Hepatocyte (in vitro differentiated cells): ENCODE results near the gene ERC2. TPM values are rescaled to one million over a fixed set of nuclear protein-coding genes. Genes with fewer than 3 reads are reported as not detected.

Experiments used
- DNase-seq: peaks from one replicate; pipeline ENCODE4 v3.0.0-alpha.2; 2016; ENCODE audit warnings: low spot score
- H2AFZ ChIP-seq: fragments of 200-600 bp; sonication (generic); 2 replicates; pipeline ENCODE4 v1.6.0; 2016; ENCODE audit warnings: antibody characterized with exemption, mild to moderate bottlenecking
- H3K27ac ChIP-seq: fragments of 200-600 bp; sonication (generic); 2 replicates; pipeline ENCODE4 v1.5.1; 2016; ENCODE audit warnings: mild to moderate bottlenecking
- H3K27me3 ChIP-seq: fragments of 200-600 bp; sonication (generic); 2 replicates; pipeline ENCODE4 v1.6.1; 2016
- H3K36me3 ChIP-seq: fragments of 200-600 bp; sonication (generic); replicated peaks from 2 replicates; pipeline ENCODE4 v1.5.1; 2016; ENCODE audit warnings: low read depth; ENCODE audit not compliant: insufficient read depth
- H3K4me1 ChIP-seq: fragments of 200-600 bp; sonication (generic); 2 replicates; pipeline ENCODE4 v1.5.1; 2016; ENCODE audit warnings: mild to moderate bottlenecking, moderate library complexity; ENCODE audit not compliant: insufficient read depth
- H3K4me2 ChIP-seq: fragments of 200-600 bp; sonication (generic); 2 replicates; pipeline ENCODE4 v1.6.0; 2016
- H3K4me3 ChIP-seq: fragments of 200-600 bp; sonication (generic); 2 replicates; pipeline ENCODE4 v1.5.1; 2016; ENCODE audit warnings: mild to moderate bottlenecking
- H3K79me2 ChIP-seq: fragments of 200-600 bp; sonication (generic); 2 replicates; pipeline ENCODE4 v1.6.0; 2017; ENCODE audit warnings: mild to moderate bottlenecking
- H3K9me2 ChIP-seq: fragments of 200-600 bp; sonication (generic); replicated peaks from 2 replicates; pipeline ENCODE4 v1.6.0; 2017; ENCODE audit warnings: mild to moderate bottlenecking; ENCODE audit not compliant: insufficient read depth
- H3K9me3 ChIP-seq: fragments of 200-600 bp; sonication (generic); 2 replicates; pipeline ENCODE4 v1.5.1; 2016; ENCODE audit warnings: low read depth, mild to moderate bottlenecking
- H4K20me1 ChIP-seq: fragments of 200-600 bp; sonication (generic); 2 replicates; pipeline ENCODE4 v1.6.0; 2016; ENCODE audit warnings: mild to moderate bottlenecking; ENCODE audit not compliant: insufficient read depth, poor library complexity, severe bottlenecking
- CTCF ChIP-seq: fragments of 200-600 bp; sonication (generic); IDR thresholded peaks from 2 replicates; pipeline ENCODE4 v1.5.1; 2016; ENCODE audit warnings: antibody characterized with exemption, mild to moderate bottlenecking; ENCODE audit not compliant: poor library complexity
- EZH2 ChIP-seq: fragments of 200-600 bp; sonication (generic); IDR thresholded peaks from 2 replicates; pipeline ENCODE4 v1.6.1; 2016; ENCODE audit warnings: antibody characterized with exemption, mild to moderate bottlenecking, borderline replicate concordance
- EZH2phosphoT487 ChIP-seq: fragments of 200-600 bp; sonication (generic); IDR thresholded peaks from one replicate; pipeline ENCODE4 v1.6.1; 2018; ENCODE audit warnings: antibody characterized with exemption, mild to moderate bottlenecking, low read depth, moderate library complexity; ENCODE audit not compliant: unreplicated experiment, severe bottlenecking
- WGBS: methylation state at CpG from one replicate; pipeline ENCODE4 v1.1.6; 2016; ENCODE audit warnings: low lambda C conversion rate; ENCODE audit errors: missing lambda C conversion rate; 5-methylcytosine and 5-hydroxymethylcytosine counted together
- polyA plus RNA-seq: library from polyadenylated mRNA; unstranded; fragments of >200 nt; fragmentation: Nextera tagmentation; extraction: Ambion mirVana; gene quantifications from 2 replicates; pipeline ENCODE4 v1.2.1, GENCODE V29; 2016
- total RNA-seq: library from RNA; depleted of rRNA; stranded (reverse); fragments of >200 nt; gene quantifications from 2 replicates; pipeline ENCODE4 v1.2.3, GENCODE V29; 2014

The ERC2 gene
- total and polyA plus RNA-seq, 2 experiments from 2014 or later = 1.2 to 5.3 TPM

- Histone ChIP-seq H3K27ac (peak overlapping the region; percentile 71), H3K4me3 (no peak overlapping the region), H4K20me1 (no peaks in the 10 kb centered on the region), H3K9me3 (no peaks in the 10 kb centered on the region), H3K36me3 (no peaks in the 10 kb centered on the region), H3K27me3 (no peaks in the 10 kb centered on the region), H3K79me2 (no peaks in the 10 kb centered on the region), H3K4me1 (no peaks in the 10 kb centered on the region), H2AFZ (no peak overlapping the region), H3K9me2 (no peaks in the 10 kb centered on the region), H3K4me2 (no peak overlapping the region)
- no peak for TF ChIP-seq EZH2
- TF ChIP-seq EZH2phosphoT487 = no peak
- TF ChIP-seq CTCF = no peak
- WGBS = 73% methylated on average over 10 of the region's 10 CpGs
- DNase-seq = no peak
Observed at GRCh38 chr3:56087451-56088053, 380.7 kb downstream of the ERC2 start.

- no peaks in the 10 kb centered on the region for H3K4me1 ChIP-seq
- WGBS = 76% methylated on average over 1 of the region's 1 CpG
- TF ChIP-seq EZH2phosphoT487 = no peak
- no peak for TF ChIP-seq EZH2
- TF ChIP-seq CTCF = no peak
Observed at GRCh38 chr3:56086355-56086754, 381.9 kb downstream of the ERC2 start.

GRCh38 chr3:56081246-56081645 is 387.0 kb downstream of the ERC2 start:
- TF ChIP-seq EZH2 = no peak
- TF ChIP-seq EZH2phosphoT487 = no peak
- TF ChIP-seq CTCF = no peak
- no peaks in the 10 kb centered on the region for H3K36me3 ChIP-seq
- 94% methylated on average over 2 of the region's 2 CpGs for WGBS

More at GRCh38 chr3:56086355-56086754, 381.9 kb downstream of the ERC2 start:
- H4K20me1 ChIP-seq = no peaks in the 10 kb centered on the region
- H2AFZ ChIP-seq = no peak overlapping the region
- H3K4me3 ChIP-seq = no peak overlapping the region
- H3K9me2 ChIP-seq = no peaks in the 10 kb centered on the region
- H3K4me2 ChIP-seq = no peak overlapping the region
- H3K27ac ChIP-seq = peak overlapping the region; percentile 71
- no peak for DNase-seq
- no peaks in the 10 kb centered on the region for H3K79me2 ChIP-seq
- no peaks in the 10 kb centered on the region for H3K9me3 ChIP-seq
- H3K36me3 ChIP-seq = no peaks in the 10 kb centered on the region
- H3K27me3 ChIP-seq = no peaks in the 10 kb centered on the region

More at GRCh38 chr3:56081246-56081645, 387.0 kb downstream of the ERC2 start:
- Histone ChIP-seq H3K79me2 (no peaks in the 10 kb centered on the region), H3K4me1 (no peaks in the 10 kb centered on the region), H2AFZ (no peak overlapping the region), H3K4me2 (no peak overlapping the region), H4K20me1 (no peaks in the 10 kb centered on the region), H3K27ac (no peak overlapping the region), H3K9me3 (no peaks in the 10 kb centered on the region), H3K4me3 (no peak overlapping the region), H3K27me3 (no peaks in the 10 kb centered on the region), H3K9me2 (no peaks in the 10 kb centered on the region)
- DNase-seq = no peak
